Measurements from ENCODE around the gene ACAA2. TPM values are rescaled to one million over a fixed set of nuclear protein-coding genes. Genes with fewer than 3 reads are reported as not detected.

ACAA2 gene
- total and polyA plus RNA-seq, 10 of the 15 experiments (the other 5 are each of a cell fraction or from before 2014, with no cell fraction given), result 43.1 to 134 (median 64.6) TPM

- TF ChIP-seq JUND (IDR thresholded peaks at IDR 0.05; ENCODE audit: low read depth, low read length), result no peak
- no peak for TF ChIP-seq DPF2 (IDR thresholded peaks at IDR 0.05)
- no peak for TF ChIP-seq SREBF1 (IDR thresholded peaks at IDR 0.05; ENCODE audit: low read length)
- TF ChIP-seq BCL11A (IDR thresholded peaks at IDR 0.05; ENCODE audit: low read depth, low read length), result no peak
- no peak for TF ChIP-seq SIX5 (IDR thresholded peaks at IDR 0.05; ENCODE audit: low read depth, low read length, severe bottlenecking)
Measured at GRCh38 chr18:49835405-49835804, 22.1 kb upstream of the ACAA2 start (continued).

GRCh38 chr18:49834258-49834657 is 20.9 kb upstream of the ACAA2 start:
- no TSS peak for BruUV-seq (replicated peaks)
- Histone ChIP-seq H3K4me2 (ENCODE audit: control insufficient read depth, insufficient read depth) (no peak overlapping the region), H3K9me3 (replicated peaks; ENCODE audit: control insufficient read depth, insufficient read depth, low read length) (no peaks in the 10 kb centered on the region), H3K4me1 (ENCODE audit: control insufficient read depth, insufficient read depth, low read length) (no peaks in the 10 kb centered on the region), H3K79me2 (ENCODE audit: control insufficient read depth, insufficient read depth, low read length) (no peaks in the 10 kb centered on the region), H3K9ac (ENCODE audit: control insufficient read depth, insufficient read depth, low read length) (no peak overlapping the region), H3K4me3 (no peak overlapping the region), H3K27ac (ENCODE audit: control insufficient read depth, insufficient read depth) (no peak overlapping the region), H3K36me3 (ENCODE audit: control insufficient read depth in 2 of 2, insufficient read depth in 2 of 2, low read length in 1 of 2) (no peaks in the 10 kb centered on the region), H2AFZ (ENCODE audit: control insufficient read depth, low read depth, low read length) (no peak overlapping the region), H3K27me3 (replicated peaks in 1 of 2; ENCODE audit: control insufficient read depth in 2 of 2, insufficient read depth in 2 of 2, low read length in 1 of 2) (no peaks in the 10 kb centered on the region), H4K20me1 (ENCODE audit: control insufficient read depth, insufficient read depth) (no peaks in the 10 kb centered on the region)
- intact Hi-C loops (cut with micrococcal nuclease; ENCODE audit: unreplicated experiment), result no loop called here
- no peak for FAIRE-seq
- no peak for DNase-seq (ENCODE audit: low read depth, low spot score)
- CTCF ChIA-PET, result interaction anchor here (1.4 kb wide), 1 partner anchor 25 kb away, joined by 4 read pairs; no protein-coding TSS in a partner anchor
- 78% methylated on average over 3 of the region's 3 CpGs for WGBS (ENCODE audit: insufficient coverage, insufficient replicate concordance, low lambda C conversion rate, missing lambda C conversion rate)
- POLR2A ChIA-PET, result no interaction called here
- TF ChIP-seq, protein P1, sequence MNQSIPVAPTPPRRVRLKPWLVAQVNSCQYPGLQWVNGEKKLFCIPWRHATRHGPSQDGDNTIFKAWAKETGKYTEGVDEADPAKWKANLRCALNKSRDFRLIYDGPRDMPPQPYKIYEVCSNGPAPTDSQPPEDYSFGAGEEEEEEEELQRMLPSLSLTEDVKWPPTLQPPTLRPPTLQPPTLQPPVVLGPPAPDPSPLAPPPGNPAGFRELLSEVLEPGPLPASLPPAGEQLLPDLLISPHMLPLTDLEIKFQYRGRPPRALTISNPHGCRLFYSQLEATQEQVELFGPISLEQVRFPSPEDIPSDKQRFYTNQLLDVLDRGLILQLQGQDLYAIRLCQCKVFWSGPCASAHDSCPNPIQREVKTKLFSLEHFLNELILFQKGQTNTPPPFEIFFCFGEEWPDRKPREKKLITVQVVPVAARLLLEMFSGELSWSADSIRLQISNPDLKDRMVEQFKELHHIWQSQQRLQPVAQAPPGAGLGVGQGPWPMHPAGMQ (IDR thresholded peaks at IDR 0.05; ENCODE audit: borderline replicate concordance), result no peak
- no peak for TF ChIP-seq EGR1 (IDR thresholded peaks at IDR 0.05; ENCODE audit: borderline replicate concordance in 1 of 2, low read depth in 2 of 2, low read length in 2 of 2)
- no peak for TF ChIP-seq ZNF384 (IDR thresholded peaks at IDR 0.05; ENCODE audit: borderline replicate concordance, low read depth, low read length)
- no peak for TF ChIP-seq TCF3 (IDR thresholded peaks at IDR 0.05; ENCODE audit: borderline replicate concordance, insufficient read depth, low read depth, low read length)
- TF ChIP-seq YBX1 (IDR thresholded peaks at IDR 0.05), result no peak
- no peak for TF ChIP-seq IRF3 (IDR thresholded peaks at IDR 0.05)
- no peak for TF ChIP-seq SUZ12 (IDR thresholded peaks at IDR 0.05; ENCODE audit: unreplicated experiment)
- TF ChIP-seq NR2C2 (IDR thresholded peaks at IDR 0.05; ENCODE audit: borderline replicate concordance, control insufficient read depth, insufficient read length, low read depth), result no peak
- TF ChIP-seq FOXM1 (IDR thresholded peaks at IDR 0.05; ENCODE audit: low read depth, low read length), result no peak
- TF ChIP-seq CREM (IDR thresholded peaks at IDR 0.05; ENCODE audit: low read depth), result no peak
- no peak for TF ChIP-seq ASH2L (IDR thresholded peaks at IDR 0.05; ENCODE audit: borderline replicate concordance, low read depth)
- no peak for TF ChIP-seq MXI1 (IDR thresholded peaks at IDR 0.05; ENCODE audit: low read depth, low read length)
- TF ChIP-seq CBX5 (IDR thresholded peaks at IDR 0.05; ENCODE audit: low read depth), result no peak
- TF ChIP-seq CHD4 (IDR thresholded peaks at IDR 0.05), result no peak
- no peak for ATAC-seq
- SMC1A ChIA-PET (ENCODE audit: uncharacterized antibody, unreplicated experiment), result interaction anchor here (1.6 kb wide), 1 partner anchor 16 kb away, joined by 3 read pairs; no protein-coding TSS in a partner anchor
- in situ Hi-C loops (cut with MboI), result no loop called here
- RAD21 ChIA-PET (ENCODE audit: unreplicated experiment), result interaction anchor here (0.6 kb wide), 1 partner anchor 189 kb away, joined by 4 read pairs; no protein-coding TSS in a partner anchor
